HepG2 (cell line): ENCODE measurements around the gene PRDM15. TPM values are rescaled to one million over a fixed set of nuclear protein-coding genes. Genes with fewer than 3 reads are reported as not detected.

Experiments
- ATAC-seq: fragments of 200-7000 bp; cut with Tn5 transposase; 3 replicates; pipeline ENCODE4 v1.9.1; 2020; ENCODE audit warnings: mild to moderate bottlenecking, moderate library complexity
- BruUV-seq: library from RNA; stranded (reverse); fragments of 400-500 nt; replicated peaks from 2 replicates; lab custom pipeline; 2021; lab: Mats Ljungman, UMichigan
- CTCF ChIA-PET: fragments of 300-600 bp; formaldehyde crosslinking; extraction: SDS; loops from one replicate; lab custom pipeline; 2021; ENCODE audit warnings: low total read pairs, inconsistent platforms, low intra/inter-chr PET ratio; lab: Yijun Ruan, JAX
- POLR2A ChIA-PET: fragments of 350-600 bp; sonication (Branson Sonifier 250); formaldehyde crosslinking; loops from one replicate; lab custom pipeline; 2020; ENCODE audit warnings: antibody characterized with exemption, inconsistent platforms; lab: Yijun Ruan, JAX
- DNase-seq: peaks from one replicate; pipeline ENCODE4 v3.0.0-alpha.2; 2015; ENCODE audit warnings: low spot score
- FAIRE-seq: peaks from 3 replicates; lab custom pipeline; 2011; peaks lifted over from hg19 to GRCh38; lab: Jason Lieb, UNC
- H2AFZ ChIP-seq: one replicate; pipeline ENCODE4 v1.6.1; 2011; ENCODE audit warnings: low read length, inconsistent platforms
- H3K27ac ChIP-seq: fragments of 300-600 bp; 3 replicates; pipeline ENCODE4 v1.8.0; 2011; ENCODE audit warnings: mixed run types, mild to moderate bottlenecking, mixed read lengths, low read length, inconsistent platforms; ENCODE audit not compliant: insufficient read depth; ENCODE audit errors: extremely low read length
- H3K27me3 ChIP-seq, 2 experiments: fragments of 200-600 bp in 1 of 2; 2 replicates in 1 of 2; 3 replicates in 1 of 2; pipeline versions ENCODE4 v1.6.0 to v1.8.0; 2011; ENCODE audit warnings: low read length in 2 of 2, mild to moderate bottlenecking in 2 of 2, moderate library complexity in 2 of 2, inconsistent platforms in 1 of 2; ENCODE audit not compliant: insufficient read depth in 2 of 2, control insufficient read depth in 1 of 2
- H3K36me3 ChIP-seq, 2 experiments: fragments of 200-600 bp in 1 of 2; replicated peaks in 1 of 2; 2 replicates in 1 of 2; 3 replicates in 1 of 2; pipeline versions ENCODE4 v1.5.1 to v1.8.0; 2011; ENCODE audit warnings: low read length in 2 of 2, inconsistent platforms in 1 of 2; ENCODE audit not compliant: insufficient read depth in 2 of 2, control insufficient read depth in 1 of 2
- H3K4me1 ChIP-seq: 2 replicates; pipeline ENCODE4 v1.5.1; 2012; ENCODE audit warnings: low read length, inconsistent platforms; ENCODE audit not compliant: insufficient read depth
- H3K4me2 ChIP-seq: 2 replicates; pipeline ENCODE4 v1.6.0; 2011; ENCODE audit warnings: low read depth, low read length, inconsistent platforms
- H3K4me3 ChIP-seq, 3 experiments: fragments of 200-600 bp in 1 of 3; sonication (generic), shearing (Covaris generic) in 1 of 3; replicated peaks in 1 of 3; 2 replicates each; pipeline ENCODE4 v1.5.1; 2011 to 2016; ENCODE audit warnings: low read length in 3 of 3, inconsistent platforms in 2 of 3, low read depth in 2 of 3, mild to moderate bottlenecking in 2 of 3, control low read depth in 1 of 3, mixed read lengths in 1 of 3; ENCODE audit not compliant: insufficient read depth in 1 of 3
- H3K79me2 ChIP-seq: one replicate; pipeline ENCODE4 v1.6.1; 2011; ENCODE audit warnings: low read length, inconsistent platforms; ENCODE audit not compliant: insufficient read depth
- H3K9ac ChIP-seq: 2 replicates; pipeline ENCODE4 v1.6.0; 2011; ENCODE audit warnings: mild to moderate bottlenecking, low read depth, low read length, inconsistent platforms; ENCODE audit not compliant: insufficient read depth
- H3K9me3 ChIP-seq: 2 replicates; pipeline ENCODE4 v1.5.1; 2012; ENCODE audit warnings: mild to moderate bottlenecking, low read length
- H4K20me1 ChIP-seq: 2 replicates; pipeline ENCODE4 v1.6.0; 2011; ENCODE audit warnings: inconsistent platforms, mild to moderate bottlenecking, low read length, moderate library complexity; ENCODE audit not compliant: insufficient read depth
- CBX2 ChIP-seq, 2 experiments: fragments of 200-600 bp in 1 of 2; sonication (generic); formaldehyde crosslinking in 1 of 2; IDR thresholded peaks; 2 replicates each; pipeline versions ENCODE4 v1.7.0 to v1.8.1; 2018 to 2022; ENCODE audit warnings: low read depth in 2 of 2, low read length in 1 of 2, mild to moderate bottlenecking in 1 of 2, missing genetic modification reagents in 1 of 2
- NONO ChIP-seq, 2 experiments: fragments of 450-650 bp in 1 of 2; sonication (generic) in 1 of 2; formaldehyde crosslinking in 1 of 2; IDR thresholded peaks in 1 of 2; conservative IDR thresholded peaks in 1 of 2; 2 replicates each; pipeline versions ENCODE4 v1.6.1 to v1.8.0; 2017 to 2022; ENCODE audit warnings: mild to moderate bottlenecking in 1 of 2, missing genetic modification reagents in 1 of 2, moderate library complexity in 1 of 2
- PAX8 ChIP-seq: sonication (generic); formaldehyde crosslinking; IDR thresholded peaks from 2 replicates; pipeline ENCODE4 v1.8.0; 2022; ENCODE audit warnings: mild to moderate bottlenecking, missing genetic modification reagents, borderline replicate concordance
- ZFX ChIP-seq: sonication (generic); formaldehyde crosslinking; IDR thresholded peaks from 2 replicates; pipeline ENCODE4 v1.4.0; 2020; ENCODE audit warnings: mild to moderate bottlenecking, low read depth, missing genetic modification reagents, moderate library complexity
- ZMAT3 ChIP-seq: sonication (generic); formaldehyde crosslinking; conservative IDR thresholded peaks from 2 replicates; pipeline ENCODE4 v1.7.0; 2021; ENCODE audit warnings: missing genetic modification reagents
- ZNF383 ChIP-seq: sonication (generic); formaldehyde crosslinking; IDR thresholded peaks from 2 replicates; pipeline ENCODE4 v1.4.0; 2020; ENCODE audit warnings: missing genetic modification reagents, mild to moderate bottlenecking, borderline replicate concordance
- WGBS: methylation state at CpG from one replicate; pipeline ENCODE4 v1.1.6; 2017; ENCODE audit warnings: low lambda C conversion rate; 5-methylcytosine and 5-hydroxymethylcytosine counted together
- in situ Hi-C: cut with HindIII; loops from 2 replicates; pipeline ENCODE4 v1.10.0; 2017; ENCODE audit warnings: low pct_unique_long_range_greater_than_20kb; ENCODE audit not compliant: extremely low pct_ligation_motif_present
- intact Hi-C: fragments of 100-400 bp; cut with micrococcal nuclease; formaldehyde crosslinking; loops from one replicate; pipeline ENCODE4 v1.10.0; 2022; ENCODE audit not compliant: unreplicated experiment
- polyA plus RNA-seq, 8 experiments: library from polyadenylated mRNA; depleted of rRNA in 3 of 8; stranded (reverse) in 7 of 8; unstranded in 1 of 8; fragments of >200 nt; fragmentation: Illumina TruSeq in 4 of 8; extraction: Trizol in 4 of 8; gene quantifications; 2 replicates each; pipeline versions ENCODE4 v1.2.1 to v1.2.3, GENCODE V29; 2011 to 2016; ENCODE audit warnings: low read depth in 4 of 8, missing spikeins in 1 of 8, mixed read lengths in 1 of 8; ENCODE audit not compliant: insufficient read depth in 1 of 8
- total RNA-seq, 5 experiments: library from RNA; depleted of rRNA; stranded (reverse); fragments of >200 nt; fragmentation: Illumina TruSeq; extraction: Trizol; gene quantifications; 2 replicates each; pipeline ENCODE4 v1.2.3, GENCODE V29; 2016; ENCODE audit warnings: low read depth in 1 of 5

The PRDM15 gene
- total and polyA plus RNA-seq, 2 of the 13 experiments (the other 11 are each of a cell fraction or from before 2014, with no cell fraction given) = 4.0 to 6.9 TPM

DNA sequence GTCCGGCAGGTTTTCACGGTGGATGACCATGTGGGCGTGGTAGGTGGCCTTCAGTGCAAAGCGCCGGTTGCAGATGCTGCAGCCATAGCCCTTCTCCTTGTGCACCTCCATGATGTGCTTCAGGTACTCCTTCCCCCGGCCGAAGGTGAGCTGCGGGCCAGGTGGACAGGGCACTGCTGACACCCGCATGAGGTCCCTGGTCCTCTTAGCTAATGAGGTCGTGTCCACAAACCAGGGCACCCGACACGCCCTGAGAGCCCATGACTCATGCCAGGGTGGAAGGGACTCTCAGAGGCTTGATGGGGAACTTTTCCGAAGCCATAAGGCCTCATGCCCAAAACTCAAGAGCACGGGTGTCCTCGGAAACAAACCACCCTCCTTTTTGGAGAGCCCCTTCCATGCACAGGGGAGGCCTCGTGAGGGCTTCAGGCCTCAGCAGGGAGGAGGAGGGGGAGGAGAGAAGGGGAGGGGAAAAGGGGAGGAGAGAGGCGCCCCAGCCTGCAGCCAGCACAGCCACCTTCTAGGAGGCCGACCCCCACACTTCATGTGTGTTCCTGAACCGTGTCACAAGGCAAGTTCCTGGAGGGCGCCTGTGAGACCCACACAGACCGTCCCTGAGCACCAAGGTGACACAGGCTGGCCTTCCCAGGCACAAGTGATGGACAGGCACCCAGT lies 57.9 kb downstream of the PRDM15 start:
- no peak overlapping the region for H3K9ac ChIP-seq
- POLR2A ChIA-PET = no interaction called here
- H2AFZ ChIP-seq = no peak overlapping the region
- WGBS = 95% methylated on average over 11 of the region's 21 CpGs
- no peaks in the 10 kb centered on the region for H3K79me2 ChIP-seq
- H3K4me3 ChIP-seq = no peak overlapping the region
- CTCF ChIA-PET = no interaction called here
- intact Hi-C loops (no loop called here), in situ Hi-C loops (no loop called here)
- no peak for TF ChIP-seq ZMAT3 (CRISPR knock-in tag)
- no peak for TF ChIP-seq PAX8 (CRISPR knock-in tag)
- no peak for TF ChIP-seq CBX2 (IDR thresholded peaks at IDR 0.05; ENCODE audit: low read depth, low read length)
- no peak for TF ChIP-seq CBX2 (CRISPR knock-in tag; IDR thresholded peaks at IDR 0.05; ENCODE audit: low read depth)
- TF ChIP-seq ZFX (CRISPR knock-in tag) = no peak
- no peak for TF ChIP-seq ZNF383 (CRISPR knock-in tag)
- TF ChIP-seq NONO (IDR thresholded peaks at IDR 0.05) = no peak
- no peak for TF ChIP-seq NONO (CRISPR knock-in tag; conservative IDR thresholded peaks at IDR 0.05)
- peaks cover 4 to 8% of the 10 kb centered on the region in 2 experiments; a peak in 3 of 5 replicates for H3K36me3 ChIP-seq
- H3K4me1 ChIP-seq = no peaks in the 10 kb centered on the region
- DNase-seq (no peak), FAIRE-seq (no peak), ATAC-seq (no peak)
- H3K27ac ChIP-seq = no peak overlapping the region
- BruUV-seq = no TSS peak
- no peaks in the 10 kb centered on the region for H4K20me1 ChIP-seq
- H3K4me2 ChIP-seq = no peak overlapping the region
- H3K27me3 ChIP-seq = no peaks in the 10 kb centered on the region; a peak in 1 of 5 replicates
- H3K9me3 ChIP-seq = no peaks in the 10 kb centered on the region
